DMS79 (cell line): ENCODE results near the gene TMPRSS4.

Experiments used
- DNase-seq: peaks from one replicate; lab custom pipeline; 2025; lab: John Stamatoyannopoulos, UW

TMPRSS4 gene

GRCh38 chr11:118080296-118080695 is 3.4 kb downstream of the TMPRSS4 start:
- DNase-seq, result no peak

GRCh38 chr11:118081241-118081958 is 4.5 kb downstream of the TMPRSS4 start:
- DNase-seq, result no peak

- no peak for DNase-seq
Observed at GRCh38 chr11:118082880-118083552, 6.1 kb downstream of the TMPRSS4 start.

GRCh38 chr11:118084247-118084646 is 7.4 kb downstream of the TMPRSS4 start:
- DNase-seq, result no peak

- DNase-seq, result no peak
Observed at GRCh38 chr11:118084656-118085055, 7.8 kb downstream of the TMPRSS4 start.

GRCh38 chr11:118086913-118087768 is 10.3 kb downstream of the TMPRSS4 start, which contains the start of gene SMIM35:
SMIM35 (minus strand) TSS chr11:118086963; CDS start chr11:118086757, 206 bp downstream.
- no peak for DNase-seq

- no peak for DNase-seq
Observed at GRCh38 chr11:118087931-118088330, 11.1 kb downstream of the TMPRSS4 start.

- DNase-seq, result no peak
Observed at GRCh38 chr11:118088531-118088930, 11.7 kb downstream of the TMPRSS4 start.

GRCh38 chr11:118090545-118091162 is 13.8 kb downstream of the TMPRSS4 start:
- no peak for DNase-seq

- DNase-seq, result no peak
Observed at GRCh38 chr11:118091690-118092089, 14.8 kb downstream of the TMPRSS4 start.

- DNase-seq, result no peak
Observed at GRCh38 chr11:118092907-118093571, 16.2 kb downstream of the TMPRSS4 start.

GRCh38 chr11:118095493-118095892 is 18.6 kb downstream of the TMPRSS4 start:
- DNase-seq, result no peak

GRCh38 chr11:118095967-118096367 is 19.1 kb downstream of the TMPRSS4 start:
- no peak for DNase-seq

- DNase-seq, result peak; percentile 47
Observed at GRCh38 chr11:118098996-118099837, 22.3 kb downstream of the TMPRSS4 start.

- DNase-seq, result no peak
Observed at GRCh38 chr11:118099838-118100556, 23.1 kb downstream of the TMPRSS4 start.

- no peak for DNase-seq
Observed at GRCh38 chr11:118100691-118101232, 23.9 kb downstream of the TMPRSS4 start.

- no peak for DNase-seq
Observed at GRCh38 chr11:118102721-118103261, 25.9 kb downstream of the TMPRSS4 start.

GRCh38 chr11:118104491-118104890 is 27.6 kb downstream of the TMPRSS4 start:
- no peak for DNase-seq

GRCh38 chr11:118105657-118106305 is 28.9 kb downstream of the TMPRSS4 start:
- no peak for DNase-seq
